ENCODE measurements around the gene RPN2.
A peak's percentile ranks its signal among the peaks of the same experiment; 100 is the strongest.

RPN2 gene

DNA sequence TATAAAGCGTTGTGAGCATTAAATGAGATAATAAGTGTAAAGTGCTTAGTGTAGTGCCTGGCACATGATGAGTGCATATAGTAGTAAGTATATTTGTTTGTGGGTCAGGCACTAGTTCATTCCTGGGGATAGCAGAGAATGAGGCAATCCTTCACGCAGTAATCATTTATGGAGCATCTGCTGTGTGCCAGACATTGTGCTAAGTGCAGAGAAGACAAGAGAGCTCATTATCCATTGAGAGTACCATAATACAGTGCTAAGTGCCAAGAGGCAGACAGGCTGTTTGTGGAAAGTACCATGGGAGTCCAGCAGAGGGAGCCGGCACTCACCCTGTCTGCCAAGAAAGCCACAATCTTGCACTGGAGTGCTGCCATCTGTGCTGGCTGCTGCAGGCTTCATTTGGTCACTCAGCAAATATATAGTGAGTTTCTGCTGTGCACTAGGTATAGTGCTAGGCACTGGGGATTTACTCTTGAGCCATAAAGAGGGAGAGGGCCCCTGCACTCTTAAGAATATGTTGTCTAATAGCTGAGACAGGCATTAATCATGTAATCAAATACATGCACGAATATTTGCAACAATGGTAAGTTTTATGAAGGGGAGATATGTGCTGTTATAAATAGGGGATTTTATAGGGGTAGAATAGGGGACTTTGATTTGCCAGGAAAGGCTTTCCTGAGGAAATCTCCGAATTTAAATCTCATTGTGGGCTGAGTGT lies 13.2 kb downstream of the RPN2 start:
- CTCF ChIA-PET = interaction anchor here (0.5 to 1.8 kb wide), 16 partner anchors 9 to 1475 kb away, joined by 3 to 10 read pairs (median 4); partner anchors contain the start of genes MROH8 and RPN2
- DNase-seq (ENCODE audit: extremely low spot score) = peak; percentile 83
- POLR2A ChIA-PET = interaction anchor here (2.9 kb wide), 1 partner anchor 13 kb away, joined by 20 read pairs; the partner anchor contains the start of genes MROH8 and RPN2
- TF ChIP-seq ZNF384 (IDR thresholded peaks at IDR 0.05) = no peak
- TF ChIP-seq, protein P1, sequence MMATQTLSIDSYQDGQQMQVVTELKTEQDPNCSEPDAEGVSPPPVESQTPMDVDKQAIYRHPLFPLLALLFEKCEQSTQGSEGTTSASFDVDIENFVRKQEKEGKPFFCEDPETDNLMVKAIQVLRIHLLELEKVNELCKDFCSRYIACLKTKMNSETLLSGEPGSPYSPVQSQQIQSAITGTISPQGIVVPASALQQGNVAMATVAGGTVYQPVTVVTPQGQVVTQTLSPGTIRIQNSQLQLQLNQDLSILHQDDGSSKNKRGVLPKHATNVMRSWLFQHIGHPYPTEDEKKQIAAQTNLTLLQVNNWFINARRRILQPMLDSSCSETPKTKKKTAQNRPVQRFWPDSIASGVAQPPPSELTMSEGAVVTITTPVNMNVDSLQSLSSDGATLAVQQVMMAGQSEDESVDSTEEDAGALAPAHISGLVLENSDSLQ (IDR thresholded peaks at IDR 0.05) = 0 out of 2 replicates have a peak, but pooled peaks have one; percentile 8

DNA sequence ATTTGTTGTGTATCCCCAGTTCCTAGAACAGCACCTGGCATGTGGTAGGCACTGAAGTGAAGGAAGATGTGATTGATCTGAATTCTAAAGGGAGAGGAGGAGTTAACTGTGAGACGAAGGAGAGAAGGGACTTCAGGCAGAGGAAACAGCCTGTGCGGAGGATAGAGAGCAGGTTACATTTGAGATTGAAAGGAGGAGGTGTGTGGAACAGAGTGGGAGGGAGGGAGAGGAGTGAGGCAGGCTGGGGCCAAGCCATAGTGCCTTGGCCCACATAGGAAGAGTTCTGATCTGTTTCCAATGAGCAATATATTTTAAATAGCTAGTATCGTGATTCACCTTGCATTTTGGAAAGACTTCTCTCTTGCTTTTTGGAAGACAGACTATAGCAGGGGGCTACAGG lies 14.1 kb downstream of the RPN2 start:
- ChIA-PET CTCF (no interaction called here), POLR2A (interaction anchor here (3.7 kb wide), 1 partner anchor 15 kb away, joined by 16 read pairs; the partner anchor contains the start of genes MROH8 and RPN2)
- TF ChIP-seq SUZ12 (IDR thresholded peaks at IDR 0.05) = no peak
- no peak for TF ChIP-seq TARDBP (IDR thresholded peaks at IDR 0.05)
- TF ChIP-seq BHLHE40 (IDR thresholded peaks at IDR 0.05; ENCODE audit: borderline replicate concordance) = no peak
- TF ChIP-seq SP1 (IDR thresholded peaks at IDR 0.05) = no peak
- DNase-seq (ENCODE audit: extremely low spot score) = no peak

DNA sequence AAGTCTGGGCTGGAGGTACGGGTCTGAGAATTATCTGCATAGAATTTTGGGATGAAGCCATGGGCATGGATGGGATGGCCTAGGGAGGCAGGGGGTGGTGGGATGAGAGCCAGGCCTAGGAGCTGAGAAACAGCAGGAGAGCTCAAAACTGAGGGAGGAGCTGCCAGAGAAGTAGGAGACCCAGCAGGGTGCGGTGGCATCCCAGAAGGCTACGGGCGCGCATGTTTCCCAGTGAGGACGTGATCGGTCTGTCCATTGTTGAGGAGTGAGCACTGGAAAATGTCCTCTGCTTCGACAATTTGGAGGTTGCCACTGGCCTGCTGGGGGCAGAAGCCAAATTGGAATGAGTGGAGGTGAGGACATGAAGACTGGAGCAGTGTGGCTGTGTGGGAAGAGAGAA lies 14.7 kb downstream of the RPN2 start:
- no peak for DNase-seq (ENCODE audit: extremely low spot score)
- TF ChIP-seq HDGF (IDR thresholded peaks at IDR 0.05; ENCODE audit: borderline replicate concordance) = no peak
- ChIA-PET POLR2A (interaction anchor here (3.7 kb wide), 1 partner anchor 15 kb away, joined by 16 read pairs; the partner anchor contains the start of genes MROH8 and RPN2), CTCF (no interaction called here)

DNA sequence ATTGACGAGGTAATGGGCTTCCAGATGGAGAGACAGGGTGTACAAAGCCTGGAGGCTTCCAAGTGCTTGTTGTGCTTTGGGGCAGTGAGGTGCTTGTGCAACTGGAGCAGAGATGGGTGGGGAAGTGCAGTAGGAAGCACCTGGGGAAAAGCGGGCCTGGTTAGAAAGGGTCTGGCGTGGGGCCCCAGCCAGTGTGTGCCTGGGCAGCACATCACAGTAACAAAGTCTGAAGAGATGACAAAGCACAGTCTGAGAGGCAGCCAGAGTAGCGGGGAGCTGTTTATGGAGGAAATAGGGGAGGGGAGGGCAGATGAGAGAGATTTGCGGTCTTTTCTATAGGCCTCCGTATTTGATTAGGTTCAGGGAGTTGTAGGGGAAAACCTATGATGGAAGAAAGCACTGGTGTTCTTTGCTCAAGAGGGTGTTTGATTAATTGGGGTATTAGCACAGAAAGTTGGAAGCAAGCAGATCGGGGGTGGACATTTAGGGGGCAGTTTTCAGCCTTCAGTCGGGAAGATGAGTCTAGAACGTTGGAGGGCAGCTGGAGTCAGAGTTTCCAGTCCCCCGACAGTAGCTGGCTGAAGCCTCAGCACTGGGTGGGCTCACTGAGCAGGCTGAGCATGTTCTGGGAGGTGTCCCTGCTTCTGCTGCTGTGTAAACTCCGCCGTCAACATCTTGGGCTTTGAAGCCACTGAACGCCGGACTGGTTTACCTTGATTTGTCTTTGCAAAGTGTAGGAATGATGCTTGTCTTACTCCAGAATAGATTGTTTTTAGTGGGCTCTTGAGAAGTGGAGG lies 15.7 kb downstream of the RPN2 start:
- ChIA-PET CTCF (interaction anchor here (0.5 to 2.8 kb wide), 5 partner anchors 11 to 64 kb away, joined by 3 to 8 read pairs (median 3); no protein-coding TSS in a partner anchor), POLR2A (interaction anchor here (3.7 kb wide), 1 partner anchor 16 kb away, joined by 16 read pairs; the partner anchor contains the start of genes MROH8 and RPN2)
- DNase-seq (ENCODE audit: extremely low spot score) = no peak
- TF ChIP-seq FOXM1 (IDR thresholded peaks at IDR 0.05; ENCODE audit: borderline replicate concordance) (no peak), LEF1 (IDR thresholded peaks at IDR 0.05; ENCODE audit: borderline replicate concordance) (no peak), FOXK2 (IDR thresholded peaks at IDR 0.05) (no peak), TARDBP (IDR thresholded peaks at IDR 0.05) (no peak), ELF4 (IDR thresholded peaks at IDR 0.05) (no peak), ZNF384 (IDR thresholded peaks at IDR 0.05) (no peak), SUZ12 (IDR thresholded peaks at IDR 0.05) (no peak)
- TF ChIP-seq, protein P1 (IDR thresholded peaks at IDR 0.05) = no peak

DNA sequence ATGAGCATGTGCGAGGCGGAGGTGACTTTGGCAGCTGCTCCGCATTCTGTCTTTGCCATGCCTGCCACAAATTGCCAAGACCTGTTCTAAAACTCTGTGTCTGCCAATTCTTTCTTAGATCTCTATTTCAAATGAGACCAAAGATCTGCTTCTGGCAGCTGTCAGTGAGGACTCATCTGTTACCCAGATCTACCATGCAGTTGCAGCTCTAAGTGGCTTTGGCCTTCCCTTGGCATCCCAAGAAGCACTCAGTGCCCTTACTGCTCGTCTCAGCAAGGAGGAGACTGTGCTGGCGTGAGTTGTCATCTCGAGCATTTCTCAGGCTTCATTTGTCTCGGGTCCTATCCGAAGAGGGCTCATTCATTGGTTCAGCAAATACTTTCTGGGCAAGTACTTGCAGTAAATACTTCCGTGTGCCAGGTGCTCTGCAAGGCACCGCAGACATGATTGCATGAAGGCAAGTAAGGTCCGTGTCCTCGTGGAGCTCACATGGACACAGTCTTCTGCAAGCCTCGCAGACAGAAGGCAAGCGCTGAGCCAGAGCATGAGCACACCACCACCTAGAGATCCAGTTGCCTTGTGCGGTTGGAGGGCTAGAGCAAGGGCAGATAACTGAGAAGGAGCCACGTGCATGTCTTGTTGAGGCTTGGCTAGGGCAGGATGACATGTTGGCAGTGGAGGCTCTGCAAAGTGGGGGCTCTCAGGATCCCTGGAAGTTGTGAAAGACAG lies 20.0 kb downstream of the RPN2 start:
- no peak for DNase-seq (ENCODE audit: extremely low spot score)
- TF ChIP-seq L3MBTL2 (conservative IDR thresholded peaks at IDR 0.05) (no peak), FOXK2 (IDR thresholded peaks at IDR 0.05) (no peak), LEF1 (IDR thresholded peaks at IDR 0.05; ENCODE audit: borderline replicate concordance) (no peak), FOXM1 (IDR thresholded peaks at IDR 0.05; ENCODE audit: borderline replicate concordance) (no peak), SUZ12 (IDR thresholded peaks at IDR 0.05) (no peak), NFRKB (IDR thresholded peaks at IDR 0.05) (no peak), HDGF (IDR thresholded peaks at IDR 0.05; ENCODE audit: borderline replicate concordance) (no peak), FOXA1 (IDR thresholded peaks at IDR 0.05) (no peak), TARDBP (IDR thresholded peaks at IDR 0.05) (no peak), SP1 (IDR thresholded peaks at IDR 0.05) (no peak), ZNF384 (IDR thresholded peaks at IDR 0.05) (no peak), ARNT (IDR thresholded peaks at IDR 0.05) (no peak), BHLHE40 (IDR thresholded peaks at IDR 0.05; ENCODE audit: borderline replicate concordance) (no peak), CTBP1 (IDR thresholded peaks at IDR 0.05; ENCODE audit: borderline replicate concordance) (no peak), ELF4 (IDR thresholded peaks at IDR 0.05) (no peak)
- TF ChIP-seq, protein P1 (IDR thresholded peaks at IDR 0.05) = no peak
- ChIA-PET CTCF (no interaction called here), POLR2A (no interaction called here)

DNA sequence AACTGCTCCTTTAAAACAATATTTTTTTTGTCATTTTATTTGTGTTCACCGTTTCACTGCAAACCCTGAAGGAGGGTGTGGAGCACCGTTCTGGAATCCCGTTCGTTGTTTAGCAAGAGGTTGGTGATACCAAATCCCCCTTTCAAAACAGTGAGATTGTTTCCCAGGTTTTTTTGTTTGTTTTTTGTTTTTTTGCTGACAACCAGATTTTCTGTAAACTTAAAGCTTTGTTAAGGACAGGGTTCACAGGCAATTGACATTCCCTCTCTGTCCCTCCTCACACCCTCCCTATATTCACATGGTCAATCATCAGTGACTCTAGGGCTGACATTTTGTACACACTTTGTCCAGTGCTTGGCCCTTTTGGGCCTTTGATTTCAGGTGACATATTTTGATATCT lies 21.2 kb downstream of the RPN2 start:
- TF ChIP-seq FOXK2 (IDR thresholded peaks at IDR 0.05) (no peak), FOXA1 (IDR thresholded peaks at IDR 0.05) (no peak), ZNF384 (IDR thresholded peaks at IDR 0.05) (no peak), LEF1 (IDR thresholded peaks at IDR 0.05; ENCODE audit: borderline replicate concordance) (no peak), CTBP1 (IDR thresholded peaks at IDR 0.05; ENCODE audit: borderline replicate concordance) (no peak), NFRKB (IDR thresholded peaks at IDR 0.05) (no peak)
- ChIA-PET CTCF (interaction anchor here (0.6 to 2.7 kb wide), 2 partner anchors 8 to 123 kb away, joined by 3 to 10 read pairs; no protein-coding TSS in a partner anchor), POLR2A (no interaction called here)
- no peak for DNase-seq (ENCODE audit: extremely low spot score)

Measured in HEK293T (cell line).